ENCODE results near the gene TUBB4B.

Gene TUBB4B

DNA sequence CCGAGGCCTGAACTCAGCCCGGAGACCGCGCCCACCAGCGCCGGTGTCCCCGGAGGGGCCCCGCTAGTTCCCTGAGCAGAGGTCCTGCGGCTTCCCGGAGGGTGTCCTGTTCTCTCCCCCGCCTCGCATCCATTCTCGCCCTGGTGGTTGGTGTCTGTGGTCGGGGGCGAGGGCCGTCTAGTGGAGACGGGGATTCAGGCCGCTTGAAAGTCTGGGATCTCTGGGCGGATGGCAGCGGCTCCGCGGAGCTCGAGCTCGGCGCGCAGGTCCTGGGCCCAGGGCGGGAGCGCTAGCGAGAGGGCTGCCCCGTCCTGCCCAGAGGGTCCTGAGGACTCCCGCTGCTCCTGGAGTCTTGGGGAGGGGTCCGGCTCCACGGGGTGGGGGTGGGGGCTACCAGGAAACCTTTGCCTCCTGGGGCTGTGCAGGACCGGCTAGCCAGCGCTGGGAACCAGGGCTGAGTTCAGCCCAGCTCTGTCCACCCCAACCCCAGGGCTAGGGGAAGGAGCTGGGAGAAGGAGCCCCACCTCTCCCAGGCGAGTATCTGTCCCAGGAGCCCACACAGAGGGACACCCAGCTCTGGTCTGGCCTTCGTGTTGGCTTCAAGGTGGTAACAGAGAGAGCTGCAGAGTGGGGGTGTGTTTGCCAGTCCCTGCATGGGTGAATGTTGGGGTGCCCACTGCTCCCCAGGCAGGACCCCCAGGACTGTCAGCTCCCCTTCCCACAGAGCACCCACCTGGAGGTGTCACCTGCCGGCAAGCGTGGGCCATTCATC is 40.4 kb downstream of the TUBB4B start:
- no peak overlapping the region for H3K4me3 ChIP-seq (ENCODE audit: low read depth, low read length)
- DNase-seq (ENCODE audit: low read depth): no peak
- TF ChIP-seq, protein P1, sequence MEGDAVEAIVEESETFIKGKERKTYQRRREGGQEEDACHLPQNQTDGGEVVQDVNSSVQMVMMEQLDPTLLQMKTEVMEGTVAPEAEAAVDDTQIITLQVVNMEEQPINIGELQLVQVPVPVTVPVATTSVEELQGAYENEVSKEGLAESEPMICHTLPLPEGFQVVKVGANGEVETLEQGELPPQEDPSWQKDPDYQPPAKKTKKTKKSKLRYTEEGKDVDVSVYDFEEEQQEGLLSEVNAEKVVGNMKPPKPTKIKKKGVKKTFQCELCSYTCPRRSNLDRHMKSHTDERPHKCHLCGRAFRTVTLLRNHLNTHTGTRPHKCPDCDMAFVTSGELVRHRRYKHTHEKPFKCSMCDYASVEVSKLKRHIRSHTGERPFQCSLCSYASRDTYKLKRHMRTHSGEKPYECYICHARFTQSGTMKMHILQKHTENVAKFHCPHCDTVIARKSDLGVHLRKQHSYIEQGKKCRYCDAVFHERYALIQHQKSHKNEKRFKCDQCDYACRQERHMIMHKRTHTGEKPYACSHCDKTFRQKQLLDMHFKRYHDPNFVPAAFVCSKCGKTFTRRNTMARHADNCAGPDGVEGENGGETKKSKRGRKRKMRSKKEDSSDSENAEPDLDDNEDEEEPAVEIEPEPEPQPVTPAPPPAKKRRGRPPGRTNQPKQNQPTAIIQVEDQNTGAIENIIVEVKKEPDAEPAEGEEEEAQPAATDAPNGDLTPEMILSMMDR (IDR thresholded peaks at IDR 0.05; ENCODE audit: low read depth, low read length, missing control alignments): no peak

DNA sequence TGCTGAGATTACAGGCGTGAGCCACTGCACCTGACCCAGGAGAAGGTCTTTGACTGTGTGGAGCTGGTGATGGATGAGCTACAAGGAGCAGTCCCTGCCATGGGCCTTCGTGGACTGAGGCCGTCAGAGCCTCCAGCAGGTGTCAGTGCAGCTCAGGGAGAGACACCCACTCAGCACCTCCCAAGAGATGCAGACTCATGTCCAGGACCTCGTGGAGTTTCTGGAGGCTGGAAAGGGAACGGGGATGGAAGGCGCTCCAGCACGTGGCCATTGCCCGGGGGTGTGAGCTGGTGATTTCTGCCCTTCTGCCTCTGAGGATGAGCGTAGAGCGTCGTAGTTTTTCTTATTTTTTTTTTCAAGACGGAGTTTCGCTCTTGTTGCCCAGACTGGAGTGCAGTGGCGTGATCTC is 45.9 kb downstream of the TUBB4B start:
- TF ChIP-seq, protein P1 (IDR thresholded peaks at IDR 0.05; ENCODE audit: low read depth, low read length, missing control alignments): peak; percentile 64
- no peak for DNase-seq (ENCODE audit: low read depth)
- no peak overlapping the region for H3K4me3 ChIP-seq (ENCODE audit: low read depth, low read length)

DNA sequence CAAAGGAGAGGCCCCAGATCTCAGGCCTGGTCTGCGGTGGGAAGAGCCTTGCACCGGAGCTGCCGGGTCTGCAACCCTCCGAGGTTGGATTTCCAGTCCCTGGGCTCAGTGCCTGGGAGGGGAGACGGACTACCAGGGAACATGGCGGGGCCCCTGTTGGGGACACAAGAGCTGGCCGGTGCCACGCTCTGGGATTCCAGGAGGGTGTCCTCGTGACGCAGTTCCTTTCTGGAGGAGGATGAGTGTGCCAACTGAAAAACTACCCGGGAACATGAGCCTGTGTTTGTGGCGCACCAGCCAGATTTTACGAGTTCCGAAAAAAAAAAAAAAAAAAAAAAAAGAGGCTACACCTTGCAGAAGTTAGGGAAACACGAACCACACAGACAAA is 52.0 kb downstream of the TUBB4B start:
- no peak overlapping the region for H3K4me3 ChIP-seq (ENCODE audit: low read depth, low read length)
- DNase-seq (ENCODE audit: low read depth): no peak
- TF ChIP-seq, protein P1 (IDR thresholded peaks at IDR 0.05; ENCODE audit: low read depth, low read length, missing control alignments): no peak
